Activated CD4-positive, CD25-positive, alpha-beta regulatory T cell treated with anti-CD3 and anti-CD28 coated beads, Interleukin-2, amount 50 U/mL, for 24 hours (primary cell): ENCODE results near the gene MMP25.
"Not testable (repeated sequence)": the region's sequence is repeated elsewhere in the genome, so short reads cannot be mapped to it uniquely, and the experiment has no call there.

Source experiments
- ATAC-seq, 2 donors: fragments of 150-1000 bp; cut with Tn5 transposase; one replicate each; pipeline ENCODE4 v1.10.0; 2021; ENCODE audit warnings: mild to moderate bottlenecking in 1 of 2, moderate library complexity in 1 of 2

The MMP25 gene

GRCh38 chr16:3056336-3057180, 10.2 kb downstream of the MMP25 start:
- ATAC-seq: no peak

- no peak for ATAC-seq
Measured at GRCh38 chr16:3057181-3058138, 11.1 kb downstream of the MMP25 start.

- peak; percentile 50 to 51 for ATAC-seq
Measured at GRCh38 chr16:3058139-3059030, 12.0 kb downstream of the MMP25 start.

- ATAC-seq: peak; percentile 89
Measured at GRCh38 chr16:3059041-3059722, 12.8 kb downstream of the MMP25 start.

- no peak for ATAC-seq
Measured at GRCh38 chr16:3059723-3060242, 13.4 kb downstream of the MMP25 start.

GRCh38 chr16:3060339-3061127, 14.2 kb downstream of the MMP25 start:
- no peak for ATAC-seq

- ATAC-seq: no peak
Measured at GRCh38 chr16:3062553-3062952, 16.2 kb downstream of the MMP25 start.

- no peak for ATAC-seq
Measured at GRCh38 chr16:3063625-3064386, 17.4 kb downstream of the MMP25 start.

GRCh38 chr16:3065069-3065741, 18.8 kb downstream of the MMP25 start, which contains the start of gene IL32:
IL32 (plus strand) TSS chr16:3065640; CDS start chr16:3065812, 172 bp downstream.
- peak; percentile 67 for ATAC-seq

- ATAC-seq: peak; percentile 41 to 49
Measured at GRCh38 chr16:3065742-3066439, 19.5 kb downstream of the MMP25 start.

GRCh38 chr16:3066440-3066748, 20.0 kb downstream of the MMP25 start:
- no peak for ATAC-seq

- no peak for ATAC-seq
Measured at GRCh38 chr16:3068487-3068886, 22.1 kb downstream of the MMP25 start.

- not testable (repeated sequence) for ATAC-seq
Measured at GRCh38 chr16:3069146-3069545, 22.8 kb downstream of the MMP25 start.

GRCh38 chr16:3070608-3071111, 24.3 kb downstream of the MMP25 start:
- no peak for ATAC-seq

GRCh38 chr16:3071655-3072054, 25.3 kb downstream of the MMP25 start:
- ATAC-seq: no peak

- not testable (repeated sequence) for ATAC-seq
Measured at GRCh38 chr16:3072148-3072547, 25.8 kb downstream of the MMP25 start.

- ATAC-seq: peak; percentile 28 to 33
Measured at GRCh38 chr16:3072576-3073263, 26.4 kb downstream of the MMP25 start.

GRCh38 chr16:3073448-3073847, 27.1 kb downstream of the MMP25 start:
- ATAC-seq: no peak
